ENCODE measurements around the gene PPP2R2C.

DNA sequence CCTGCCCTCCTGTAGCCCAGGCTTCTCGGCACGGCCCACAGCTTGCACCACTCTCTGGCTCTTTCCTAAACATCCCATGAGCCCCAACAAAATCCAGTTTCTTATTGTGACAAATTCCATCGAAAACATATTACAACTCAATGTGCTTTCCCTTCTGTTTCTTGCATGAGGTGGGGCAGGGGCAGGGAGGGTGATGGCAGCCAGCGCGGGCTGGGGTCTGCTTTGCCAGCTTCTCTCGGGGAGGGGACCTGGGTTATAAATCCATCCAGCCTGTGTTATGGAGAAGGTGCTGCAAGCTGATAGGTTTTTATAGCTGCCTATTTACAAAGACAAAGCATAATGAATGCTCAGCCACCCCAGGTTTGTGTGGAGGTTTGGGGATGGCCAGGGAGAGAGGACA is 21.1 kb downstream of the PPP2R2C start:
- TF ChIP-seq EZH2 (IDR thresholded peaks at IDR 0.05; ENCODE audit: insufficient read depth, poor library complexity, severe bottlenecking) (no peak), EZH2phosphoT487 (IDR thresholded peaks at IDR 0.05; ENCODE audit: insufficient read depth, low read depth) (no peak)
